T-helper 2 cell treated with Interferon-gamma antibody and Interleukin-4, amounts not matched to agents 100 ng/mL and 5 ng/mL, for 36 hours (primary cell): Measurements from ENCODE around the gene TEFM. TPM values are rescaled to one million over a fixed set of nuclear protein-coding genes. Genes with fewer than 3 reads are reported as not detected.
"Not testable (repeated sequence)": the region's sequence is repeated elsewhere in the genome, so short reads cannot be mapped to it uniquely, and the experiment has no call there.

Experiments used
- intact Hi-C: fragments of 100-400 bp; cut with micrococcal nuclease; formaldehyde crosslinking; loops from one replicate; pipeline ENCODE4 v1.15.1; 2023
- total RNA-seq: library from RNA; stranded (reverse); gene quantifications from 2 replicates; pipeline ENCODE4 v1.2.3, GENCODE V29; 2022

The TEFM gene
- total RNA-seq, 1 donor from 2014 or later: 15.4 TPM

- intact Hi-C loops: no loop called here
These were observed 15.6 kb upstream of the TEFM start, which contains the start of gene ADAP2 for GRCh38 chr17:30921544-30922196. Gene ADAP2 (plus strand): TSS chr17:30921945. CDS start chr17:30922015, 70 bp downstream.

DNA sequence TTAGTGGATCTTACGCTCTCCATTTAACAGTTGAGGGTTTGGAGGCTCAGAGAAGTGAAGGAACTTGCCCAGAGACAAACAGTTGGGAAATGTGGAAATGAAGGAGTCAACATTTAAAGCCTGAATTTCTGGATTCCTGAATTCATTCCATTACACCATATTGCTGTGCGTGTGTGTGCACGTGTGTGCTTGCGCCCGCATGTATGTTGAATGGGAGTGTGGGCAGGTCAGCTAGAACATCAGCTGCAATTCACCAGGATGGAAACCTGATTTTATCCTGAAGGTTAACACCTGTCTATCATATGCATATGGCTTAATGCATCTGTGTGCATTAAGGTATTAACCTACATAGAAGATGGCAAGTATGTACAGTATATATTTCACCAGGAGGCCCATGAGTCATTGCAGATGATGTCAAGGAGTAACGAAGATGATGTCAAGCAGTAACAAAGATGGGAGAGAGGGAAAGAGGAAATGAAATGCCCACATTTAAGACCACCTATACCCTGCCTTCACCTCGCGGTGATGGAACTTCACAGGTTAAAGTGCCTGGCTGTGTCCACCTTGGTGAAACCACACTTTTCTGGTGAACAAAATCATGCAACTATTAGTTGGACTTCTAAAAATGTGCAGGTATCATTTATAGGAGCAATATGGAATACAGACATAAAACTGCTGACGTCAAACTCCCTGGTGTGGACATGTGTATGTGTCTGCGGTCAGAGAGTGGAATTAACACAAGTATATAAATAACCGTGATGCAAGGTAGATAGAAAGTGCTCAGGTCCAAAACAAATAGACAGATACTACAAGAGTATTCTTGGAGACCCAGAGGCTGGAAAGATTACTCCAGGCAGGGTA lies 14.9 kb upstream of the TEFM start:
- intact Hi-C loops: no loop called here

GRCh38 chr17:30920282-30920681 lies 14.2 kb upstream of the TEFM start:
- intact Hi-C loops: no loop called here

DNA sequence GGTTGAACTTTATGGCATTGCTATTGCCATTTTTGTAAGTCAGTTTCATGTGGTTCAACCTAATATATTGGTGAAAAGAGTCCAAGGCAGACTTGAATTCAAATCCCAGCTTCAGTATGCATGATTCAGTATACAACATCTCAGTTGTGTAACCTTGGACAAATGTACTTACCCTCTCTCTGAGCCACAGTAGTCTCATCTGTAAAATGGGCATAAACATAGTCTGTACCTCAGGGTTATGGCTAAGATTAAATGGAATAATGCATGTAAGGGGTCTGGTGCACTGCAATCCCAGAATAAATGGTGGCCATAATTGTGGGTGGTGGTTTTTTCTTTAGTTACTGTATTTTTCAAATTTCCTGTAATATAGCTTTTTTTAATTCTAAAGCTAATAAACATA lies 11.0 kb upstream of the TEFM start:
- intact Hi-C loops: no loop called here

DNA sequence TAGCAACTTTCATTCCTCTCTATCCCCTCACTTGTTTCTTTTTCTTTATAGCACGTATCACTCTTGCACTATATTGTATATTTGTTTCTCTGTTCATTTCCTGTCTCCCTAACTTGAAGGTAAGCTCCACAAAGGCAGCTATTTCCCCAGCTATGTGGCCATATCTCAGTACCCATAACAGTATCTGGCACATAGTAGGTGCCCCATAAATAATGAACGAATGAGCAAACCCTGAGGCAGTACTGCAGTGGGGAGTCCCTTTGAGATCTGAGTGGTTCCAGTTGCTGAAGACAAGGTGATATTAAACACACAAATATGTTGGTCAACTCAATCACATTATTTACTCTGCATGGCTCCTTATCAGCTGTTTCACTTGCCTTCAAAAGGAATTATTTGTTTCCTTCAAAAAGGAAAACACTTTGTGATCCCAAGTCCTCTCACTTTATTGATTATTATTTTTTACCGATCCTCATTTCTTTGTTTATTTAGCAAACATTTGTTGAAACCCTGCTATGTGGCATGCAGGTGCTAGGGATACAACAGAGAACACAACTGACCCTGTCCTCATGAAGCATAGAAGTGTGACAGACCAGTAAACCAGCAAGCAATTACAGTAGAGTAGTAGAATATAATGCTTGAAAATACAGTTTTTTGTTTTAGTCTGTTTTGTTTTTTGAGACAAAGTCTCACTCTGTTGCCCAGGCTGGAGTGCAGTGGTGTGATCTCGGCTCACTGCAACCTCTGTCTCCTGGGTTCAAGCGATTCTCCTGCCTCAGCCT lies 10.0 kb upstream of the TEFM start:
- intact Hi-C loops: no loop called here

- intact Hi-C loops: no loop called here
These were observed 7.9 kb upstream of the TEFM start for GRCh38 chr17:30913955-30914354.

GRCh38 chr17:30910151-30910550 lies 4.1 kb upstream of the TEFM start:
- intact Hi-C loops: not testable (repeated sequence)

- intact Hi-C loops: no loop called here
These were observed 2.8 kb upstream of the TEFM start for GRCh38 chr17:30908717-30909420.

DNA sequence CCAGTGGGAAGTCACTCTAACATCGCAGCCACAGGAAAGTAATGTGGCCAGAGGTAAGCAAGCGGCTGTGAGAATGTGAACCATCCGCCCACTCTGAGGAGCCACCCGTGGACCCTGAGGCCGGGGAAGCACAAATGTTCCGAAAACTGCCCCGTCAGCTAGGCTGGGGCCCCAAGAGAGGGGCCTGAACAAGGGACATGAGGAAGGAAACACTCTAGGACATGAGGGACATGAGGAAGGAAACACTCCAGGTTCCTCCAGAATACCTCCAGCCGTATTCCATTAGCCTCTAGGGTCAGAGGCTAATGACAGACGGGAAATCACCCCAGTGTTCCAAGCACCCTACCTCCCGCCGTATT lies 317 bp downstream of the TEFM start:
- intact Hi-C loops: loop anchor here (1.0 to 2.0 kb wide), 2 partner anchors 65 to 429 kb away; partner anchors contain the start of gene GOSR1

DNA sequence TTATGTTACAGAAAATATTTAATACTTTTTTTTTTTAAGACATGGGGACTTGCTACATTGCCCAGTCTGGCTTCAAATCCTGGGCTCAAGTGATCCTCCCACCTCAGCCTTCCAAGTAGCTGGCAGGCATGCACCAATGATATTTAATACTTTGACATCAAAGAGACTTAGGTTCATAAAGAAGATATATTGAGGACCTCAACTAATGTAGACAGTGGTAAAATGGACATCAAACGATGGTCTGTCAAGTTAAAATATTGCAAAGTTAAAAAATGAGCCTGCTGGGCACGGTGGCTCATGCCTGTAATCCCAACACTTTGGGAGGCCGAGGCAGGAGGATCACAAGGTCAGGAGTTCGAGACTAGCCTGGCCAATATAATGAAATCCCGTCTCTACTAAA lies 8.7 kb downstream of the TEFM start:
- intact Hi-C loops: no loop called here

DNA sequence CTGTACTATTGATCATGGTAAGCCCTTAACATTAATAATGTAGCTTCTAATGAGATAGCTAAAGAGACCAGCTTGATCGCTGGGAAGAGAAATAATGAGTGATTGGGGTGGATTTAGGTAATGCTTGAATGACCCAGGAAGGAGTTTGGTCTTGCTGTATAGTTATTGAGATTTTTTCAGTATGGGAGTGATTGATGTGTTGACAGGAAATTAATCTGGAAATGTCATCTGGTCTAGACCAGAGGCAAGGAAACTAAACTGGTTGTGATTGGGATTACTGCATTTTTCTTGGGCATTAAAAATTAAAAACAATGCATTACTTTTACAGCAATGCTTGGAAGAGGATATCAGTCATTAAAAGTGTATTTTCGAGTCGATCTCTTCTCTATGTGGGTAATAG lies 11.8 kb downstream of the TEFM start:
- intact Hi-C loops: no loop called here

- intact Hi-C loops: no loop called here
These were observed 19.9 kb downstream of the TEFM start for GRCh38 chr17:30886187-30886586.

DNA sequence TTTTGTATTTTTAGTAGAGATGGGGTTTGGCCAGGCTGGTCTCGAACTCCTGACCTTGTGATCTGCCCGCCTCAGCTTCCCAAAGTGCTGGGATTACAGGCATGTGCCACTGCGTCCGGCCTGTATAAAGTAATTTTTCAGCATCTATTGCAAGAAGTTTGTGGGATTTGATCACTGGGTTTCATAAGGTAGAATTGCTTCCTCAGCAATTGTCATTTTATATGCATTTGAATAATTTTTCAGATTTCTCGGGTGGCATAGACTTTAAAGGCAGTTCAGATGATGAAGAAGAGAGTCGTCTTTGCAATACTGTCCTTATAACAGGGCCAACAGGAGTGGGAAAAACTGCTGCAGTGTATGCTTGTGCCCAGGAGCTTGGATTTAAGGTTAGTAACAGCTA lies 37.0 kb downstream of the TEFM start:
- intact Hi-C loops: no loop called here

DNA sequence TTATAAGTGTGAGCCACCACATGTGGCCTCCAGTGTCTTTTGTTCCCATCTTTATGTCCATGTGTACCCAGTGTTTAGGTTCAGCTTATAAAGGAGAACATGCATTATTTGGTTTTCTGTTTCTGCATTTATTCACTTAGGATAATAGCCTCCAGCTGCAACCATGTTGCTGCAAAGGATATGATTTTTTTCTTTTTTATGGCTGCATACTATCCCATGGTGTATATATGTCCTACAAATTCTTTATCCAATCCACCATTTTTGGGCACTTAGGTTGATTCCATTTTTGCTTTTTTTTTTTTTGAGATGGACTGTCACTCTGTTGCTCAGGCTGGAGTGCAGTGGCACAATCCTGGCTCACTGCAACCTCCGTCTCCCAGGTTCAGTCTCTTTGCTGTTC lies 41.4 kb downstream of the TEFM start:
- intact Hi-C loops: no loop called here

DNA sequence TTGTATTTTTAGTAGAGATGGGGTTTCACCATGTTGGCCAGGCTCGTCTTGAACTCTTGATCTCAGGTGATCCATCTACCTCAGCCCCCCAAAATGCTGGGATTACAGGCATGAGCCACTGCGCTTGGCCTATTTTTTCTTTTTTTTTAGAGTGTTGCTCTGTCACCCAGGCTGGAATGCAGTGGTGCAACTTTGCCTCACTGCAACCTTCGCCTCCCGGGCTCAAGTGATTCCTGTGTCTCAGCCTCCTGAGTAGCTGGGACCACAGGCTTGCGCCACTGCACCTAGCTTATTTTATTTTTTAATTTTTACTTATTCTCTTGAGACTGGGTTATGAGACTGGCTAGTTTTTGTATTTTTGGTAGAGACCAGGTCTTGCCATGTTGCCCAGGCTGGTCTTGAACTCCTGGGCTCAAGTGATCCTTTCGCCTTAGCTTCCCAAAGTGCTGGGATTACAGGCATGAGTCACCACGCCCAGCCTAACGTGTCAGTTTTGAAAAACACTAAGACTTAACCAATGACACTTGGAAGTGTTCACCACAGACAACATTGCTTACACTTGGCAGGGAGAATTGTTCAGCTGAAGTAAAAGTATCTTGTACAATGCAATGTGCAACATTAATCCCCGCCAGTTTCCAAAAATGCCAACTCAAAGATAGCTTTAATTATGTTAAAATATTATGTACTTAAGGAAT lies 47.3 kb downstream of the TEFM start:
- intact Hi-C loops: no loop called here

- intact Hi-C loops: no loop called here
These were observed 51.9 kb downstream of the TEFM start for GRCh38 chr17:30854146-30854545.

Other genes with a start within 250 kb of the TEFM start
- gene CRLF3, start 81.5 kb downstream of the TEFM start, total RNA-seq: 54.4 and 55.9 TPM in 2 replicates
- 28.0 and 29.0 TPM in 2 replicates for gene ATAD5, start 74.3 kb downstream of the TEFM start, total RNA-seq
- 0.91 and 1.3 TPM in 2 replicates for gene ADAP2, start 15.7 kb upstream of the TEFM start, total RNA-seq
- 9.0 and 10.6 TPM in 2 replicates for gene RNF135, start 64.8 kb upstream of the TEFM start, total RNA-seq
- gene NF1, start 188.7 kb upstream of the TEFM start, total RNA-seq: 24.2 and 24.4 TPM in 2 replicates